HepG2 (cell line): ENCODE results near the gene TMC4. TPM values are rescaled to one million over a fixed set of nuclear protein-coding genes. Genes with fewer than 3 reads are reported as not detected.

Experiments used
- BRF2 ChIP-seq: sonication (generic); formaldehyde crosslinking; IDR thresholded peaks from 2 replicates; pipeline ENCODE4 v1.8.1; 2022; ENCODE audit warnings: mild to moderate bottlenecking, missing genetic modification reagents
- CREB3 ChIP-seq: sonication (generic); formaldehyde crosslinking; IDR thresholded peaks from 2 replicates; pipeline ENCODE4 v1.5.0; 2020; ENCODE audit warnings: missing genetic modification reagents
- ELF3 ChIP-seq: IDR thresholded peaks from 2 replicates; pipeline ENCODE4 v1.6.1; 2016; ENCODE audit warnings: missing genetic modification reagents, missing compliant biosample characterization
- KAT8 ChIP-seq: IDR thresholded peaks from 2 replicates; pipeline ENCODE4 v1.6.1; 2016; ENCODE audit warnings: missing genetic modification reagents, missing compliant biosample characterization
- TAF1 ChIP-seq: sonication (generic); formaldehyde crosslinking; IDR thresholded peaks from 2 replicates; pipeline ENCODE4 v1.4.0; 2020; ENCODE audit warnings: missing genetic modification reagents
- YEATS4 ChIP-seq: sonication (generic); formaldehyde crosslinking; IDR thresholded peaks from 2 replicates; pipeline ENCODE4 v1.4.0; 2020; ENCODE audit warnings: missing genetic modification reagents, borderline replicate concordance
- ZNF383 ChIP-seq: sonication (generic); formaldehyde crosslinking; IDR thresholded peaks from 2 replicates; pipeline ENCODE4 v1.4.0; 2020; ENCODE audit warnings: missing genetic modification reagents, mild to moderate bottlenecking, borderline replicate concordance
- ZNF451 ChIP-seq: sonication (generic); formaldehyde crosslinking; IDR thresholded peaks from 2 replicates; pipeline ENCODE4 v1.5.0; 2020; ENCODE audit warnings: mild to moderate bottlenecking, missing genetic modification reagents
- ZNF543 ChIP-seq: sonication (generic); formaldehyde crosslinking; IDR thresholded peaks from 2 replicates; pipeline ENCODE4 v1.4.0; 2020; ENCODE audit warnings: mild to moderate bottlenecking, missing genetic modification reagents
- polyA plus RNA-seq, 8 experiments: library from polyadenylated mRNA; depleted of rRNA in 3 of 8; stranded (reverse) in 7 of 8; unstranded in 1 of 8; fragments of >200 nt; fragmentation: Illumina TruSeq in 4 of 8; extraction: Trizol in 4 of 8; gene quantifications; 2 replicates each; pipeline versions ENCODE4 v1.2.1 to v1.2.3, GENCODE V29; 2011 to 2016; ENCODE audit warnings: low read depth in 4 of 8, missing spikeins in 1 of 8, mixed read lengths in 1 of 8; ENCODE audit not compliant: insufficient read depth in 1 of 8
- total RNA-seq, 5 experiments: library from RNA; depleted of rRNA; stranded (reverse); fragments of >200 nt; fragmentation: Illumina TruSeq; extraction: Trizol; gene quantifications; 2 replicates each; pipeline ENCODE4 v1.2.3, GENCODE V29; 2016; ENCODE audit warnings: low read depth in 1 of 5
- TF ChIP-seq, protein P1 (sequence below), 2 experiments: fragments of 450-650 bp in 1 of 2; sonication (generic) in 1 of 2; formaldehyde crosslinking in 1 of 2; IDR thresholded peaks; 2 replicates each; pipeline versions ENCODE4 v1.6.1 to v1.8.0; 2016 to 2022; ENCODE audit warnings: antibody characterized with exemption in 1 of 2, mild to moderate bottlenecking in 1 of 2, missing genetic modification reagents in 1 of 2
- TF ChIP-seq, protein P2 (sequence below): sonication (generic); formaldehyde crosslinking; IDR thresholded peaks from 2 replicates; pipeline ENCODE4 v1.5.0; 2020; ENCODE audit warnings: mild to moderate bottlenecking, missing genetic modification reagents, borderline replicate concordance

The TMC4 gene
- total and polyA plus RNA-seq, 2 of the 13 experiments (the other 11 are each of a cell fraction or from before 2014, with no cell fraction given), result 0.13 to 0.24 TPM

DNA sequence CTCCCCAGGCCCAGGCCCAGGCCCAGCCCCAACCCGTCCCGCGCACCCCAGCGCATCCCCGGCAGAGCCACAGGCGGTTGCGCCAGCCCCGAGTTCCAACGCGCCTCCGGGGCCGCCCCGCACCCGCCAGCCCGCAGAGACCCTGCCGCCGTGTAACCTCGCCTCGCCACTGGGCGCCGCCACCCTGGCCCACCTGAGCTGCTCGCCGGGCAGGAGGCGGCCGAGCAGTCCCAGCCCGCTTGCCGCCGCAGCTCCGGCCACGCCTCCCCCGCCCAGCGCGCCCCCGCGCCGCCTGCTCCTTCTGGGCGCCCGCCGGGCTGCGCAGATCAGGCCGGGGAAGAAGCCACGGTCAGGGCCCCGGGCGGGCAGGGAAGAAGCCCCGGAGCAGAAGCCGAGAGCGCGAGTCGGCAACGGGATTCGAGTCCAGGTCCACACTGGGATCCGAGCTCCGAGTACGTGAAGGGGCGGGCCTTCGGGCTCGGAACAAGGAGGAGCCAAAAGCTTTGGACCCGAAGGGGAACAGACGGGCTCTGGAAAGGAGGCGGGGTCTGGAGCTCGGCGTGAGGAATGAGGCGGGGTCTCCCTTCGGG, 16.3 kb upstream of the TMC4 start, which contains the start of gene MBOAT7 (continued):
- TF ChIP-seq, protein P1, sequence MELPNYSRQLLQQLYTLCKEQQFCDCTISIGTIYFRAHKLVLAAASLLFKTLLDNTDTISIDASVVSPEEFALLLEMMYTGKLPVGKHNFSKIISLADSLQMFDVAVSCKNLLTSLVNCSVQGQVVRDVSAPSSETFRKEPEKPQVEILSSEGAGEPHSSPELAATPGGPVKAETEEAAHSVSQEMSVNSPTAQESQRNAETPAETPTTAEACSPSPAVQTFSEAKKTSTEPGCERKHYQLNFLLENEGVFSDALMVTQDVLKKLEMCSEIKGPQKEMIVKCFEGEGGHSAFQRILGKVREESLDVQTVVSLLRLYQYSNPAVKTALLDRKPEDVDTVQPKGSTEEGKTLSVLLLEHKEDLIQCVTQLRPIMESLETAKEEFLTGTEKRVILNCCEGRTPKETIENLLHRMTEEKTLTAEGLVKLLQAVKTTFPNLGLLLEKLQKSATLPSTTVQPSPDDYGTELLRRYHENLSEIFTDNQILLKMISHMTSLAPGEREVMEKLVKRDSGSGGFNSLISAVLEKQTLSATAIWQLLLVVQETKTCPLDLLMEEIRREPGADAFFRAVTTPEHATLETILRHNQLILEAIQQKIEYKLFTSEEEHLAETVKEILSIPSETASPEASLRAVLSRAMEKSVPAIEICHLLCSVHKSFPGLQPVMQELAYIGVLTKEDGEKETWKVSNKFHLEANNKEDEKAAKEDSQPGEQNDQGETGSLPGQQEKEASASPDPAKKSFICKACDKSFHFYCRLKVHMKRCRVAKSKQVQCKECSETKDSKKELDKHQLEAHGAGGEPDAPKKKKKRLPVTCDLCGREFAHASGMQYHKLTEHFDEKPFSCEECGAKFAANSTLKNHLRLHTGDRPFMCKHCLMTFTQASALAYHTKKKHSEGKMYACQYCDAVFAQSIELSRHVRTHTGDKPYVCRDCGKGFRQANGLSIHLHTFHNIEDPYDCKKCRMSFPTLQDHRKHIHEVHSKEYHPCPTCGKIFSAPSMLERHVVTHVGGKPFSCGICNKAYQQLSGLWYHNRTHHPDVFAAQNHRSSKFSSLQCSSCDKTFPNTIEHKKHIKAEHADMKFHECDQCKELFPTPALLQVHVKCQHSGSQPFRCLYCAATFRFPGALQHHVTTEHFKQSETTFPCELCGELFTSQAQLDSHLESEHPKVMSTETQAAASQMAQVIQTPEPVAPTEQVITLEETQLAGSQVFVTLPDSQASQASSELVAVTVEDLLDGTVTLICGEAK (IDR thresholded peaks at IDR 0.05), result no peak
- TF ChIP-seq, protein P1 (CRISPR knock-in tag; IDR thresholded peaks at IDR 0.05), result 0 out of 2 replicates have a peak, but pooled peaks have one; percentile 18
- TF ChIP-seq ZNF451 (CRISPR knock-in tag), result peak; percentile 79; the same call in 1 of the 2 replicates
- 0 out of 2 replicates have a peak, but pooled peaks have one; percentile 33 for TF ChIP-seq KAT8 (CRISPR knock-in tag)
- TF ChIP-seq YEATS4 (CRISPR knock-in tag), result peak; percentile 81
- 0 out of 2 replicates have a peak, but pooled peaks have one; percentile 48 for TF ChIP-seq ZNF383 (CRISPR knock-in tag)
- TF ChIP-seq ZNF543 (CRISPR knock-in tag), result peak; percentile 82; the same call in 1 of the 2 replicates
- TF ChIP-seq CREB3 (CRISPR knock-in tag), result peak; percentile 60; the same call in 1 of the 2 replicates
- peak; percentile 57; the same call in 1 of the 2 replicates for TF ChIP-seq TAF1 (CRISPR knock-in tag)
- TF ChIP-seq, protein P2, sequence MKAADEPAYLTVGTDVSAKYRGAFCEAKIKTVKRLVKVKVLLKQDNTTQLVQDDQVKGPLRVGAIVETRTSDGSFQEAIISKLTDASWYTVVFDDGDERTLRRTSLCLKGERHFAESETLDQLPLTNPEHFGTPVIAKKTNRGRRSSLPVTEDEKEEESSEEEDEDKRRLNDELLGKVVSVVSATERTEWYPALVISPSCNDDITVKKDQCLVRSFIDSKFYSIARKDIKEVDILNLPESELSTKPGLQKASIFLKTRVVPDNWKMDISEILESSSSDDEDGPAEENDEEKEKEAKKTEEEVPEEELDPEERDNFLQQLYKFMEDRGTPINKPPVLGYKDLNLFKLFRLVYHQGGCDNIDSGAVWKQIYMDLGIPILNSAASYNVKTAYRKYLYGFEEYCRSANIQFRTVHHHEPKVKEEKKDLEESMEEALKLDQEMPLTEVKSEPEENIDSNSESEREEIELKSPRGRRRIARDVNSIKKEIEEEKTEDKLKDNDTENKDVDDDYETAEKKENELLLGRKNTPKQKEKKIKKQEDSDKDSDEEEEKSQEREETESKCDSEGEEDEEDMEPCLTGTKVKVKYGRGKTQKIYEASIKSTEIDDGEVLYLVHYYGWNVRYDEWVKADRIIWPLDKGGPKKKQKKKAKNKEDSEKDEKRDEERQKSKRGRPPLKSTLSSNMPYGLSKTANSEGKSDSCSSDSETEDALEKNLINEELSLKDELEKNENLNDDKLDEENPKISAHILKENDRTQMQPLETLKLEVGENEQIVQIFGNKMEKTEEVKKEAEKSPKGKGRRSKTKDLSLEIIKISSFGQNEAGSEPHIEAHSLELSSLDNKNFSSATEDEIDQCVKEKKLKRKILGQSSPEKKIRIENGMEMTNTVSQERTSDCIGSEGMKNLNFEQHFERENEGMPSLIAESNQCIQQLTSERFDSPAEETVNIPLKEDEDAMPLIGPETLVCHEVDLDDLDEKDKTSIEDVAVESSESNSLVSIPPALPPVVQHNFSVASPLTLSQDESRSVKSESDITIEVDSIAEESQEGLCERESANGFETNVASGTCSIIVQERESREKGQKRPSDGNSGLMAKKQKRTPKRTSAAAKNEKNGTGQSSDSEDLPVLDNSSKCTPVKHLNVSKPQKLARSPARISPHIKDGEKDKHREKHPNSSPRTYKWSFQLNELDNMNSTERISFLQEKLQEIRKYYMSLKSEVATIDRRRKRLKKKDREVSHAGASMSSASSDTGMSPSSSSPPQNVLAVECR (CRISPR knock-in tag), result peak; percentile 43; the same call in 1 of the 2 replicates
- peak; percentile 50; the same call in 1 of the 2 replicates for TF ChIP-seq ELF3 (CRISPR knock-in tag)
- TF ChIP-seq BRF2 (CRISPR knock-in tag), result peak; percentile 49; the same call in 1 of the 2 replicates
